Type B pancreatic cell (in vitro differentiated cells): ENCODE data around the gene OR10A5. TPM values are rescaled to one million over a fixed set of nuclear protein-coding genes. Genes with fewer than 3 reads are reported as not detected.

Experiments used
- DNase-seq: peaks from one replicate; pipeline ENCODE4 v3.0.0; 2021; ENCODE audit warnings: mixed read lengths; ENCODE audit not compliant: unreplicated experiment; ENCODE audit errors: extremely low spot score
- H3K27ac Mint-ChIP-seq: 2 replicates; pipeline ENCODE4 v1.8.0; 2021; ENCODE audit warnings: mild to moderate bottlenecking, mixed read lengths
- H3K27me3 Mint-ChIP-seq: 2 replicates; pipeline ENCODE4 v1.8.0; 2021; ENCODE audit warnings: mixed read lengths
- H3K36me3 Mint-ChIP-seq: 2 replicates; pipeline ENCODE4 v1.8.0; 2021; ENCODE audit warnings: mixed read lengths
- H3K4me1 Mint-ChIP-seq: one replicate; pipeline ENCODE4 v1.8.0; 2021; ENCODE audit warnings: mixed read lengths; ENCODE audit not compliant: unreplicated experiment
- H3K4me3 Mint-ChIP-seq: 2 replicates; pipeline ENCODE4 v1.8.0; 2021; ENCODE audit warnings: mild to moderate bottlenecking, mixed read lengths
- H3K9me3 Mint-ChIP-seq: 2 replicates; pipeline ENCODE4 v1.8.0; 2021; ENCODE audit warnings: mixed read lengths
- total RNA-seq: library from RNA; stranded (reverse); gene quantifications from 2 replicates; pipeline ENCODE4 v1.2.1, GENCODE V29; 2021; ENCODE audit warnings: low replicate concordance
- TF ChIP-seq, protein P1 (sequence below): fragments of 200-600 bp; sonication (generic); conservative IDR thresholded peaks from 2 replicates; pipeline ENCODE4 v1.5.0; 2021; ENCODE audit warnings: antibody characterized with exemption, mild to moderate bottlenecking

OR10A5 gene
- total RNA-seq, 1 donor from 2014 or later, result not detected

DNA sequence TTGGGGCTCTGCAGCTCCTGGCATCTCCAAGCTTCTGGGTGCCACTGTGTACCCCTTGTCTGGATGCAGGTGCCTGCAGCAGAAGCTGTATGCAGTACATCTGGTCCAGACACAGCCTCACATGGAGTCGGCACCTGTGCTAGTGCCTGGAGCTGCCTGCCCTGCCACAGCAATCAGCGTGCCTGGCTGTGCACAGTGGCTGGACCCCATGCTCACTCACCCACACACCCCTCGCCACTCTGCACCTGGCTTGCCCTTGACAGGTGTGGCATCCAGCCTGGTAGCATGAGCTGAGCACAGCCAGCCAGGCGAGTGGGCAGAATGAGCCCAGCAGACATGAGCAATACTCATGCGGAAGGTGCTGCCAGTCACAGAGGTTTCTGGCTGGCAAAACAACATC is 26.5 kb upstream of the OR10A5 start:
- TF ChIP-seq, protein P1, sequence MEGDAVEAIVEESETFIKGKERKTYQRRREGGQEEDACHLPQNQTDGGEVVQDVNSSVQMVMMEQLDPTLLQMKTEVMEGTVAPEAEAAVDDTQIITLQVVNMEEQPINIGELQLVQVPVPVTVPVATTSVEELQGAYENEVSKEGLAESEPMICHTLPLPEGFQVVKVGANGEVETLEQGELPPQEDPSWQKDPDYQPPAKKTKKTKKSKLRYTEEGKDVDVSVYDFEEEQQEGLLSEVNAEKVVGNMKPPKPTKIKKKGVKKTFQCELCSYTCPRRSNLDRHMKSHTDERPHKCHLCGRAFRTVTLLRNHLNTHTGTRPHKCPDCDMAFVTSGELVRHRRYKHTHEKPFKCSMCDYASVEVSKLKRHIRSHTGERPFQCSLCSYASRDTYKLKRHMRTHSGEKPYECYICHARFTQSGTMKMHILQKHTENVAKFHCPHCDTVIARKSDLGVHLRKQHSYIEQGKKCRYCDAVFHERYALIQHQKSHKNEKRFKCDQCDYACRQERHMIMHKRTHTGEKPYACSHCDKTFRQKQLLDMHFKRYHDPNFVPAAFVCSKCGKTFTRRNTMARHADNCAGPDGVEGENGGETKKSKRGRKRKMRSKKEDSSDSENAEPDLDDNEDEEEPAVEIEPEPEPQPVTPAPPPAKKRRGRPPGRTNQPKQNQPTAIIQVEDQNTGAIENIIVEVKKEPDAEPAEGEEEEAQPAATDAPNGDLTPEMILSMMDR, result no peak
- DNase-seq, result no peak
- Mint-ChIP-seq H3K27me3 (no peaks in the 10 kb centered on the region), H3K36me3 (no peaks in the 10 kb centered on the region), H3K4me1 (no peaks in the 10 kb centered on the region), H3K27ac (no peak overlapping the region), H3K9me3 (no peaks in the 10 kb centered on the region), H3K4me3 (no peak overlapping the region)

DNA sequence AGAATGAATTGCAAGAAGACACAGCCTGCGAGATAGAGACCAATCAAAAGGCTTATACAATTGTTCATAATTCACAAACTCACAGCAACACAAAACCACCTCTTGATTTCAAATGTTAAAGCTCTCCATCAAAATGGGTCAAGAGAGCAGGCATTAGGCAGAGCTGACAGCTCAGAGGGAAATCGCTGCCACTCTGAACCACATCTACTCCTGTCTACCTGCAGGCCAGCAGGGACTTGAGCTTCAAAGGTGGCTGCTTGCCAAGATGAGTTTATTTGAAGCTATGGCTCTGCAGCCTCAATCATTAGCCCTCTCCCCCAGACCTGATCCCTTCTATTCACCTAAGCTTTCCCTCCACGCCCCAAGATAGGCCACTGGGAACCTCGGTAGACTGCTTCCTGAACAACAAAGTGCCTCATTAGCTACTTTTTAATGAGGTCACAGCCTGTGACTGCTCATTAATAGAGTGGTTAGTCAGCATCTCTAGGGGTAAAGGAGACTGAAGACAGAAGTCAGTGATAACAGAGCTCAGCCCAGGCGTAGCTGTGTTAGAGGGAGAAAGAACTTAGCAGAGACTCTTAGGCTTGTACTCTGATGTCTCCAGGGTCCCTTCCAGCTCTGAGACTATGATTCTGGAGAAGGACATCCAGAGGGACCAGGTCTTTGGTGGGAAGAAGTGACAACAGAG is 21.2 kb upstream of the OR10A5 start:
- TF ChIP-seq, protein P1, result no peak
- Mint-ChIP-seq H3K4me1 (no peaks in the 10 kb centered on the region), H3K27ac (no peak overlapping the region), H3K27me3 (no peaks in the 10 kb centered on the region), H3K9me3 (no peaks in the 10 kb centered on the region), H3K4me3 (no peak overlapping the region), H3K36me3 (no peaks in the 10 kb centered on the region)
- no peak for DNase-seq

DNA sequence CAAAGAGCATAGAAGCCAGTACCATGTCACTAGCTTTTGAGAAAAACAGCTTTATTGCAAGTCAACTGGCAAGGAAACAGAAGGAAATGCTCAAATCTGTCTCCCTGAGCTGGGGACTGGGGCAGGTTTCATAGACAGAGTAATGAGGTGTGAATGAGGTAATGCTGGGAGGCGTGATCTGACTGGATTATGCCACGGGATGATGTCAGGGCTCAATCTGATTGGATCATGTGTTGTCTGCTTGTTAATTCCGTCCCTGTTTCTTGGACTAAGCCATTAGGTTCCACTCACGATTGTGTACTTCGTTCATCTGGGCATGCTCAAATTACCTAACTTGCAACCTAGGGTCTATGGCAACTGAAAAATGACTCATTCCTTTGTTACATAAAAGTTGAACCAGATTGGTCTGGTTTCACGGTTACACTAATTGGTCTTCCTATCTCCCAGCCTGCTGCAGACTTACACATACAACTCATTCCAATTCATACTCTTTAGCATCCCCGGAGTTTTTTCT is 20.2 kb upstream of the OR10A5 start:
- no peak overlapping the region for H3K27ac Mint-ChIP-seq
- H3K4me1 Mint-ChIP-seq, result no peaks in the 10 kb centered on the region
- H3K27me3 Mint-ChIP-seq, result no peaks in the 10 kb centered on the region
- H3K9me3 Mint-ChIP-seq, result no peaks in the 10 kb centered on the region
- H3K36me3 Mint-ChIP-seq, result no peaks in the 10 kb centered on the region
- no peak for DNase-seq
- TF ChIP-seq, protein P1, result no peak
- H3K4me3 Mint-ChIP-seq, result no peak overlapping the region

DNA sequence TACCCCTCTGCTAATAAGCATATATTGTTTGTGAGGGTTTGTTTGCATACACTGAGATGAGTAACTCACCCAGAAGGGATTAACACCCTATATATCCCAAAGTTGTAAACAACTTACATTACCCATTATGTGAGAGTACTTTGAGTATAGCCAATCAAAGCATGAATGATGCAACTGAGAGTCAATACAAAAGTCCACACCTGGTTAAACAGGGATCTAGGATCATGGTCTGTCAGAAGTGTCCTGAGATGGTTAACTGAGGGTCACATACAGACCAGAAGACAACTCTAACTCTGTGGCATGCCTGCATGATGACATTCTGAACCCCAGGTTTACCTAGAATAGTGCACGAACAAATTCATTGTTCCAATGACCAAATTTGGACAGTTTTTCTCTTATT is 17.4 kb upstream of the OR10A5 start:
- H3K36me3 Mint-ChIP-seq, result no peaks in the 10 kb centered on the region
- TF ChIP-seq, protein P1, result no peak
- H3K27ac Mint-ChIP-seq, result no peak overlapping the region
- DNase-seq, result no peak
- H3K27me3 Mint-ChIP-seq, result no peaks in the 10 kb centered on the region
- H3K9me3 Mint-ChIP-seq, result no peaks in the 10 kb centered on the region
- no peaks in the 10 kb centered on the region for H3K4me1 Mint-ChIP-seq
- no peak overlapping the region for H3K4me3 Mint-ChIP-seq

DNA sequence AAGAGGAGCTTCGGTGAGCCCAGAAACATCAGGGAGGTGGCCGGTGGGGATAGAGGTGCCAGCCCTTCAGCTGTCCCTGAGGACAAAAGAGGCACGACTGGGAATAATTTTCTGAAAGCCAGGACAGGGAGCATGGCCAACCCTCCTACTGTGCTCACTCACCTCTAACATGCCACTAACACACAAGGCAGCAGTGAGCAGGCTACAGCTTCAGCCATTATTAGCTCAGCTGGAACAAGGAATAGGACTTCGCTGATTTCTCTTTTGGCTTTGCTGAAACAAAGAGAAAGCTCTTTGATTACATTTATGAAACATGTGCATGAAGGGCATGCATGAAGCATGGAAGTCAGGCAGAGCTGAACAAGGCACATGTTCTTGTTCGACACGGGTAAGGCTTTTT is 12.1 kb upstream of the OR10A5 start:
- no peaks in the 10 kb centered on the region for H3K36me3 Mint-ChIP-seq
- no peaks in the 10 kb centered on the region for H3K27me3 Mint-ChIP-seq
- no peaks in the 10 kb centered on the region for H3K4me1 Mint-ChIP-seq
- H3K4me3 Mint-ChIP-seq, result no peak overlapping the region
- TF ChIP-seq, protein P1, result no peak
- no peak overlapping the region for H3K27ac Mint-ChIP-seq
- no peak for DNase-seq
- H3K9me3 Mint-ChIP-seq, result no peaks in the 10 kb centered on the region

DNA sequence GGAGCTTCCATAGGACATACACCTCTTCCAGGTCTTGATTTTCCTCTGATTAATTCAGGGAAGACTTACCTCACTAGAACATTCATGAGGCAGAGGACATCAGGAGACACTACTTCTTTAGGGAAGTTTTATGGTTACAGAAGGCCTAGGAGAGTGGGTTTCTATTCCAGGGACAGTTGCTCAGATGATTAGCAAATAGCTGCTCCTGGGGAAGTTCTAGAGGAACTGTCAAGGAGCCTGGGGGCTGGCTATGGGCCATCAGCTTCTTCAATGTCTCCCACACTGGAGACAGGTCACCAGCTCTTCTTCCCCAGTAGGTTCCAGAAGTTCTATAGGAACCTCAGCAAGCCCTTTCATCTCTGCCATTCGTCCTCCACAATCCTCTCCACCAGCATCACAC is 11.5 kb upstream of the OR10A5 start:
- H3K27me3 Mint-ChIP-seq, result no peaks in the 10 kb centered on the region
- H3K4me3 Mint-ChIP-seq, result no peak overlapping the region
- no peaks in the 10 kb centered on the region for H3K36me3 Mint-ChIP-seq
- H3K9me3 Mint-ChIP-seq, result no peaks in the 10 kb centered on the region
- TF ChIP-seq, protein P1, result no peak
- no peaks in the 10 kb centered on the region for H3K4me1 Mint-ChIP-seq
- no peak overlapping the region for H3K27ac Mint-ChIP-seq
- DNase-seq, result no peak
